Sciatic nerve (tissue), 2 donors: ENCODE results near the gene GNL3. TPM values are rescaled to one million over a fixed set of nuclear protein-coding genes. Genes with fewer than 3 reads are reported as not detected.
"Not testable (repeated sequence)": the region's sequence is repeated elsewhere in the genome, so short reads cannot be mapped to it uniquely, and the experiment has no call there.

Source experiments
- ATAC-seq: fragments of 200-7000 bp; cut with Tn5 transposase; one replicate; pipeline ENCODE4 v1.9.1; 2020; ENCODE audit warnings: mild to moderate bottlenecking, moderate library complexity
- DNase-seq: peaks from one replicate; pipeline ENCODE4 v3.0.0-alpha.2; 2020; ENCODE audit warnings: low spot score
- intact Hi-C: fragments of 100-400 bp; cut with DNase I; formaldehyde crosslinking; loops from one replicate; pipeline ENCODE4 v1.14.2; 2022
- total RNA-seq: library from RNA; stranded (reverse); fragmentation: NEBNext Ultra II Directional; extraction: Animal tissue kit (Norgen Biotek cat#: 25700); gene quantifications from one replicate; pipeline ENCODE4 v1.2.1, GENCODE V29; 2021
- donor health status: DM: no; HTN: no; CAD: no.
- donor health status: DM: no; HTN: no; CAD: no.

GNL3 gene
- total RNA-seq, 1 donor from 2014 or later, result 55.4 TPM

GRCh38 chr3:52712291-52713212 lies 26.7 kb downstream of the GNL3 start:
- intact Hi-C loops, result no loop called here
- ATAC-seq, result no peak

GRCh38 chr3:52714335-52715302 lies 28.8 kb downstream of the GNL3 start:
- intact Hi-C loops, result no loop called here
- no peak for DNase-seq
- peak; percentile 49 for ATAC-seq

More at GRCh38 chr3:52712291-52713212, 26.7 kb downstream of the GNL3 start:
- no peak for DNase-seq

- DNase-seq (no peak), ATAC-seq (no peak)
- intact Hi-C loops, result no loop called here
These were observed 30.0 kb downstream of the GNL3 start for GRCh38 chr3:52715714-52716305.

GRCh38 chr3:52719618-52720017 lies 33.8 kb downstream of the GNL3 start:
- intact Hi-C loops, result no loop called here

GRCh38 chr3:52721002-52721729 lies 35.3 kb downstream of the GNL3 start:
- peak; percentile 68 for ATAC-seq
- DNase-seq, result no peak
- intact Hi-C loops, result no loop called here

More at GRCh38 chr3:52719618-52720017, 33.8 kb downstream of the GNL3 start:
- DNase-seq (no peak), ATAC-seq (no peak)

- no peak for DNase-seq
- intact Hi-C loops, result no loop called here
- no peak for ATAC-seq
These were observed 35.8 kb downstream of the GNL3 start for GRCh38 chr3:52721730-52722008.

GRCh38 chr3:52722491-52722890 lies 36.7 kb downstream of the GNL3 start:
- DNase-seq, result no peak
- no peak for ATAC-seq
- intact Hi-C loops, result no loop called here

GRCh38 chr3:52723935-52724334 lies 38.1 kb downstream of the GNL3 start:
- DNase-seq, result no peak
- no peak for ATAC-seq
- intact Hi-C loops, result no loop called here

GRCh38 chr3:52724511-52724910 lies 38.7 kb downstream of the GNL3 start:
- no peak for ATAC-seq
- no peak for DNase-seq
- intact Hi-C loops, result no loop called here

GRCh38 chr3:52728753-52729152 lies 42.9 kb downstream of the GNL3 start:
- ATAC-seq, intact Hi-C loops: not testable (repeated sequence)

GRCh38 chr3:52730681-52731080 lies 44.8 kb downstream of the GNL3 start:
- no peak for ATAC-seq
- DNase-seq, result no peak
- intact Hi-C loops, result no loop called here

More at GRCh38 chr3:52728753-52729152, 42.9 kb downstream of the GNL3 start:
- not testable (repeated sequence) for DNase-seq

- ATAC-seq (no peak), DNase-seq (no peak)
- intact Hi-C loops, result no loop called here
These were observed 45.8 kb downstream of the GNL3 start for GRCh38 chr3:52731590-52731989.

GRCh38 chr3:52733256-52733891 lies 47.5 kb downstream of the GNL3 start:
- DNase-seq (no peak), ATAC-seq (no peak)
- intact Hi-C loops, result no loop called here

GRCh38 chr3:52739730-52740129 lies 53.9 kb downstream of the GNL3 start:
- intact Hi-C loops, result no loop called here
- DNase-seq (no peak), ATAC-seq (no peak)

GRCh38 chr3:52742418-52743041 lies 56.7 kb downstream of the GNL3 start:
- ATAC-seq, result no peak
- intact Hi-C loops, result no loop called here

GRCh38 chr3:52743152-52743551 lies 57.3 kb downstream of the GNL3 start:
- ATAC-seq (no peak), DNase-seq (no peak)
- intact Hi-C loops, result no loop called here

More at GRCh38 chr3:52742418-52743041, 56.7 kb downstream of the GNL3 start:
- no peak for DNase-seq

- ATAC-seq (no peak), DNase-seq (no peak)
- intact Hi-C loops, result no loop called here
These were observed 57.9 kb downstream of the GNL3 start for GRCh38 chr3:52743721-52744120.
